ENCODE measurements around the gene ABCG4. TPM values are rescaled to one million over a fixed set of nuclear protein-coding genes. Genes with fewer than 3 reads are reported as not detected.

Gene ABCG4
- total and polyA plus RNA-seq, 9 donors: 0.06 to 1.3 (median 0.32) TPM; not detected in 3

GRCh38 chr11:119193626-119194025 lies 44.8 kb downstream of the ABCG4 start:
- WGBS, 3 donors: 82 to 85% (median 83%) methylated on average over 10 of the region's 10 CpGs
- Histone ChIP-seq H3K4me1 (ENCODE audit: insufficient read depth) (no peaks in the 10 kb centered on the region), H3K27ac (no peak overlapping the region), H3K27me3 (no peaks in the 10 kb centered on the region), H3K4me3 (no peak overlapping the region), H3K9me3 (no peaks in the 10 kb centered on the region), H3K36me3 (no peaks in the 10 kb centered on the region)
- intact Hi-C loops (cut with DNase I): loop anchor here in 2 of 4 donors (10.0 kb wide), 2 partner anchors 89 to 159 kb away; partner anchors contain the start of genes C2CD2L (in 1 of the 2), DPAGT1 (in 1 of the 2) and SLC37A4 (in 1 of the 2)
- DNase-seq: no peak
- TF ChIP-seq CTCF (IDR thresholded peaks at IDR 0.05): no peak
- TF ChIP-seq POLR2A (IDR thresholded peaks at IDR 0.05): no peak
- no peak for TF ChIP-seq EP300 (IDR thresholded peaks at IDR 0.05)

GRCh38 chr11:119194811-119195440 lies 46.1 kb downstream of the ABCG4 start:
- DNase-seq: no peak
- H3K27me3 ChIP-seq: no peaks in the 10 kb centered on the region
- no peaks in the 10 kb centered on the region for H3K36me3 ChIP-seq
- intact Hi-C loops (cut with DNase I): loop anchor here in 2 of 4 donors (5.0 to 10.0 kb wide), 4 partner anchors 88 to 160 kb away; partner anchors contain the start of genes C2CD2L (in 2 of the 2), DPAGT1 (in 1 of the 2) and SLC37A4 (in 1 of the 2)
- no peaks in the 10 kb centered on the region for H3K9me3 ChIP-seq
- TF ChIP-seq CTCF (IDR thresholded peaks at IDR 0.05): no peak
- no peak for TF ChIP-seq POLR2A (IDR thresholded peaks at IDR 0.05)
- no peak for TF ChIP-seq EP300 (IDR thresholded peaks at IDR 0.05)
- no peaks in the 10 kb centered on the region for H3K4me1 ChIP-seq (ENCODE audit: insufficient read depth)
- H3K27ac ChIP-seq: no peak overlapping the region
- WGBS, 3 donors: 65 to 81% (median 71%) methylated on average over 7 of the region's 7 CpGs
- no peak overlapping the region for H3K4me3 ChIP-seq

GRCh38 chr11:119195680-119196079 lies 46.8 kb downstream of the ABCG4 start:
- Histone ChIP-seq H3K4me3 (no peak overlapping the region), H3K4me1 (ENCODE audit: insufficient read depth) (no peaks in the 10 kb centered on the region), H3K27ac (no peak overlapping the region), H3K36me3 (no peaks in the 10 kb centered on the region), H3K9me3 (no peaks in the 10 kb centered on the region), H3K27me3 (no peaks in the 10 kb centered on the region)
- WGBS, 3 donors: 18 to 26% (median 24%) methylated on average over 6 of the region's 6 CpGs
- no peak for TF ChIP-seq POLR2A (IDR thresholded peaks at IDR 0.05)
- no peak for TF ChIP-seq CTCF (IDR thresholded peaks at IDR 0.05)
- TF ChIP-seq EP300 (IDR thresholded peaks at IDR 0.05): no peak
- peak in 1 of 5 donors; percentile 36 for DNase-seq
- intact Hi-C loops (cut with DNase I): loop anchor here in 2 of 4 donors (5.0 to 10.0 kb wide), 4 partner anchors 88 to 161 kb away; partner anchors contain the start of genes C2CD2L (in 2 of the 2), DPAGT1 (in 1 of the 2) and SLC37A4 (in 1 of the 2)

GRCh38 chr11:119196833-119197483 lies 48.1 kb downstream of the ABCG4 start:
- intact Hi-C loops (cut with DNase I): loop anchor here in 2 of 4 donors (5.0 to 10.0 kb wide), 4 partner anchors 90 to 162 kb away; partner anchors contain the start of genes C2CD2L (in 2 of the 2), DPAGT1 (in 1 of the 2) and SLC37A4 (in 1 of the 2)
- WGBS, 3 donors: 39 to 47% (median 40%) methylated on average over 5 of the region's 5 CpGs

More at GRCh38 chr11:119196833-119197483, 48.1 kb downstream of the ABCG4 start:
- Histone ChIP-seq H3K36me3 (no peaks in the 10 kb centered on the region), H3K4me1 (ENCODE audit: insufficient read depth) (no peaks in the 10 kb centered on the region), H3K27ac (no peak overlapping the region), H3K4me3 (no peak overlapping the region), H3K9me3 (no peaks in the 10 kb centered on the region), H3K27me3 (no peaks in the 10 kb centered on the region)
- peak in 4 of 5 donors; percentile 34 to 75 (median 50) for DNase-seq
- TF ChIP-seq POLR2A (IDR thresholded peaks at IDR 0.05) (no peak), EP300 (IDR thresholded peaks at IDR 0.05) (no peak), CTCF (IDR thresholded peaks at IDR 0.05) (peak; percentile 65 to 73 (median 66))
